ENCODE data around the gene MAN1A1.
A peak's percentile ranks its signal among the peaks of the same experiment; 100 is the strongest.

MAN1A1 gene

GRCh38 chr6:119218548-119218947 lies 131.0 kb downstream of the MAN1A1 start:
- TF ChIP-seq, protein P1, sequence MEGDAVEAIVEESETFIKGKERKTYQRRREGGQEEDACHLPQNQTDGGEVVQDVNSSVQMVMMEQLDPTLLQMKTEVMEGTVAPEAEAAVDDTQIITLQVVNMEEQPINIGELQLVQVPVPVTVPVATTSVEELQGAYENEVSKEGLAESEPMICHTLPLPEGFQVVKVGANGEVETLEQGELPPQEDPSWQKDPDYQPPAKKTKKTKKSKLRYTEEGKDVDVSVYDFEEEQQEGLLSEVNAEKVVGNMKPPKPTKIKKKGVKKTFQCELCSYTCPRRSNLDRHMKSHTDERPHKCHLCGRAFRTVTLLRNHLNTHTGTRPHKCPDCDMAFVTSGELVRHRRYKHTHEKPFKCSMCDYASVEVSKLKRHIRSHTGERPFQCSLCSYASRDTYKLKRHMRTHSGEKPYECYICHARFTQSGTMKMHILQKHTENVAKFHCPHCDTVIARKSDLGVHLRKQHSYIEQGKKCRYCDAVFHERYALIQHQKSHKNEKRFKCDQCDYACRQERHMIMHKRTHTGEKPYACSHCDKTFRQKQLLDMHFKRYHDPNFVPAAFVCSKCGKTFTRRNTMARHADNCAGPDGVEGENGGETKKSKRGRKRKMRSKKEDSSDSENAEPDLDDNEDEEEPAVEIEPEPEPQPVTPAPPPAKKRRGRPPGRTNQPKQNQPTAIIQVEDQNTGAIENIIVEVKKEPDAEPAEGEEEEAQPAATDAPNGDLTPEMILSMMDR (IDR thresholded peaks at IDR 0.05; ENCODE audit: low read depth, low read length) = no peak
- DNase-seq (ENCODE audit: extremely low read depth, low read depth) = no peak

DNA sequence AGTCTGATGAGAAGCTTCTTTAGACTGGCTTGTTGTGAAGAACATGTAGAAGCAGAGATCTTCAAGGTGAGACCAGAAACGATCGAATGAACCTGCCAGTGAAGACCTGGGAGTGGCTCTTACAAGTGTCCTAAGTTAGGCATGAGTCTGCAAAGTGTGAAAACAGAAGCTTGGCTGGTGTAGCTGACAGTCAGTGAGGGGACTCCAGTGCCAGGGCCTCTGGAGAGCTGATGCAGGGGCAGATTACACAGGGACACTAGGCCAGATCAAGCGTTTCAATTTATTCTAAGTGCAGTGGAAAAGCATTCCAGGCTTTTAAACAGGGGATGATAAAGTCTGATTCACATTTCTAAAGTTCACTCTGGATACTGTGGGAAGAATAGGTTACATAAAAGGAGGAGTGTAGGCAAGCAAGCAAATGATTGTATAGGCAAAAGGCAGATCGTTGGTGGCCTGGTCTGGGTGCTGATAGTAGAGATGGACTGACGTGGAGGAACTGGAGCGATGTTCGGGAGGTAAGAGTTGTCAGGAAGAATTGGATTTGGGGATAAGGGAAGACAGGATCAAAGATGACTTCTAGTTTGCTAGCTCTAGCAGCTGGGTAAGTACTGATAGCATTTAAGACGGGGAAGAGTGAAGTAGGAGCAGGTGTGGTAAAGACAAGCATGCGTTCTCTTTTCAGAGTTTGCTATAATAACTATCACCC lies 133.5 kb downstream of the MAN1A1 start:
- no peak for DNase-seq (ENCODE audit: extremely low read depth, low read depth)
- TF ChIP-seq, protein P1 (IDR thresholded peaks at IDR 0.05; ENCODE audit: low read depth, low read length) = no peak

GRCh38 chr6:119215309-119215708 lies 134.3 kb downstream of the MAN1A1 start:
- TF ChIP-seq, protein P1 (IDR thresholded peaks at IDR 0.05; ENCODE audit: low read depth, low read length) = no peak
- no peak for DNase-seq (ENCODE audit: extremely low read depth, low read depth)

DNA sequence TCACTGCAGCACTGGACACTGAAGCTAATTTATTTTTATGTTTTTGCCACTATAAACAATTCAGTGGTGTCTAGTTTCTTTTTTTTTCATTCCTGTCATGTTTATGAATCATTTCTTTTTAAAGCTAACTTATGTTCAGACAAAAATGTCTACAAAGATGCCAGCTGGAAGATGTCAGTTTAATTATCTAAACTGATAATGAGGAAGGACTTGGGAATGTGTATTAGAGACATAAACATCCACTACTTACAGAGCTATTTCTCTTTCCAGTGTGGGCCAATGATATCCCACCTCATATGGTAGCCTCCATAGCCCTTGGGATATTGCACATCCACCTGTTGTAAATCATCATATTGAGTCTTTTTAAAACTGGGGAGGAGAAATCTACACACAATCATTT lies 139.0 kb downstream of the MAN1A1 start:
- TF ChIP-seq, protein P1 (IDR thresholded peaks at IDR 0.05; ENCODE audit: low read depth, low read length) = no peak
- no peak for DNase-seq (ENCODE audit: extremely low read depth, low read depth)

GRCh38 chr6:119209452-119210205 lies 139.9 kb downstream of the MAN1A1 start:
- TF ChIP-seq, protein P1 (IDR thresholded peaks at IDR 0.05; ENCODE audit: low read depth, low read length) = no peak
- no peak for DNase-seq (ENCODE audit: extremely low read depth, low read depth)

DNA sequence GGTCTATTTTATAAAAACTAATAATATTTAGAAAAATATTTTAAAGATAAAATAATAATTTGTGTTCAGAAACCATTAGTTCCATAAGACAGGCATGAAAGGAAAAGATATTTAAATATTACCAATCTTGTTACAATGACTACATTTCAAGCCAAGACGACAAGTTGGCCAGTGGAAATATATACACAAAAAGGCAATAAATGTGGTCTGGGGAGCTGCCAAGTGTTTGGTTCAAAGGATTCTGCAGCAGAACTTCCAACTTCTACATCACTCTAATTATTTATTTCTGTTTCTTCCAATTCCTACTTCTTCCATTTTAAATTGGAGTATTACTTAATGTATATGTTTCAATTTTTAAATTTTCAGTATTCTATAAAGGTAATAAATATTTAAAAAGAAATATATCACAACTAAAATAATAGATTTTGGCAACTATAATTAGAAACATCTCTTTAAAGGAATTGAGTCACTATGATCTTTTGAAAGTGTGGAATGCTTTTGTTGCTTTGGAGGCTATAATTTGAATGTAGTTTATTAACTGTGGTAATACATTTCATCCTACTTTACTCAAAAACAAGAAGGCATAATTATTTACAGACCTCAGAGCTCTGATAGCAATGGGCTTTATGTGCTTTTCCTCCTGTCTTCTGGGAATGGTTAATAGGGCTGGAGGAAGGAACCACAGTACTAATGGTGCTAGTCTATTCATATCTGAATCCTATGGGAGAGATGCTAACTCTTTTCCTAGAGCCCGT lies 141.4 kb downstream of the MAN1A1 start:
- DNase-seq (ENCODE audit: extremely low read depth, low read depth) = peak; percentile 54
- TF ChIP-seq, protein P1 (IDR thresholded peaks at IDR 0.05; ENCODE audit: low read depth, low read length) = no peak

DNA sequence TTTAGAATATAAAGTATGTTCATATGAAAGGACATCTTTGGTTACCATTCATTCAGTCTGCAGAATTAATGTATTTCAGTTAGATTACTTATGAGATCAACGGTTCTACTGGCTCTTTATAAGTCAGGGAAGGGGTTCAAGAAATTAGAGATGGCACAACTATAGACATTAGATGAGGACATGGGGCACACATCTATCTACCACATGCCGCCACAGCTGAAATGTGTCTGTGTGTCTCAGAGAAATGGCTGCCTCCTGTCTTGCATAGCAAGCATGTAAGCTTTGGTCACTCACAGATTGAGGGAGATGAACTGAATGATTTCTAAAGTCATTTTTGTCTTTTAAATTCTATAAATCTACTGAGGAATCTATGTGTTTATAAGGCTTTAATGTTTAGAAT lies 142.2 kb downstream of the MAN1A1 start:
- TF ChIP-seq, protein P1 (IDR thresholded peaks at IDR 0.05; ENCODE audit: low read depth, low read length) = no peak
- DNase-seq (ENCODE audit: extremely low read depth, low read depth) = no peak
